HEK293 (cell line): Measurements from ENCODE around the gene LHX6.

Source experiments
- CTCF ChIA-PET: fragments of 350-600 bp; formaldehyde crosslinking; extraction: SDS; loops from one replicate; lab custom pipeline; 2021; ENCODE audit warnings: antibody characterized with exemption; lab: Yijun Ruan, JAX
- POLR2A ChIA-PET: fragments of 300-600 bp; formaldehyde crosslinking; extraction: SDS; loops from one replicate; lab custom pipeline; 2020; ENCODE audit warnings: antibody characterized with exemption, inconsistent platforms; lab: Yijun Ruan, JAX
- H3K27ac ChIP-seq: fragments of 200-500 bp; sonication (Bioruptor generic); 2 replicates; pipeline ENCODE4 v1.5.1; 2014; ENCODE audit warnings: low read depth, low read length, control low read depth, inconsistent platforms; ENCODE audit errors: extremely low read depth
- H3K36me3 ChIP-seq, 2 experiments: fragments of 200-500 bp in 1 of 2; sonication (Bioruptor generic) in 1 of 2; 1 replicate in 1 of 2; 2 replicates in 1 of 2; pipeline ENCODE4 v1.5.1; 2014 to 2017; ENCODE audit warnings: inconsistent platforms in 2 of 2, low read length in 2 of 2; ENCODE audit not compliant: control insufficient read depth in 2 of 2, insufficient read depth in 1 of 2
- H3K4me1 ChIP-seq: fragments of 200-500 bp; sonication (Bioruptor generic); 2 replicates; pipeline ENCODE4 v1.5.1; 2014; ENCODE audit warnings: mild to moderate bottlenecking, low read length, inconsistent platforms; ENCODE audit not compliant: control insufficient read depth, insufficient read depth
- H3K4me3 ChIP-seq: 2 replicates; pipeline ENCODE4 v1.5.1; 2011; ENCODE audit warnings: low read depth, mild to moderate bottlenecking, control low read depth, low read length, moderate library complexity
- H3K9me3 ChIP-seq: fragments of 200-500 bp; sonication (Bioruptor generic); 2 replicates; pipeline ENCODE4 v1.5.1; 2014; ENCODE audit warnings: low read depth, low read length, inconsistent platforms; ENCODE audit not compliant: control insufficient read depth, insufficient read depth
- BCL11B ChIP-seq: fragments of 450-650 bp; formaldehyde crosslinking; IDR thresholded peaks from 2 replicates; pipeline ENCODE4 v1.5.1; 2016; ENCODE audit warnings: low read depth, missing biosample characterization, missing genetic modification characterization
- GLIS1 ChIP-seq: fragments of 450-650 bp; formaldehyde crosslinking; IDR thresholded peaks from 2 replicates; pipeline ENCODE4 v1.5.1; 2016; ENCODE audit warnings: missing biosample characterization, missing genetic modification characterization
- IKZF3 ChIP-seq: fragments of 450-650 bp; IDR thresholded peaks from 2 replicates; pipeline ENCODE4 v1.5.0; 2018; ENCODE audit warnings: missing biosample characterization, mild to moderate bottlenecking, missing genetic modification characterization, moderate library complexity
- KLF1 ChIP-seq: fragments of 450-650 bp; formaldehyde crosslinking; IDR thresholded peaks from 2 replicates; pipeline ENCODE4 v1.5.1; 2016; ENCODE audit warnings: missing biosample characterization, missing genetic modification characterization
- OSR2 ChIP-seq: fragments of 450-650 bp; formaldehyde crosslinking; IDR thresholded peaks from 2 replicates; pipeline ENCODE4 v1.5.1; 2016; ENCODE audit warnings: missing biosample characterization, missing genetic modification characterization
- PRDM1 ChIP-seq: fragments of 450-650 bp; formaldehyde crosslinking; IDR thresholded peaks from 2 replicates; pipeline ENCODE4; 2016; ENCODE audit warnings: missing biosample characterization, missing genetic modification characterization
- ZBTB1 ChIP-seq: fragments of 450-650 bp; formaldehyde crosslinking; IDR thresholded peaks from 2 replicates; pipeline ENCODE4 v1.5.1; 2016; ENCODE audit warnings: missing biosample characterization, missing genetic modification characterization
- ZNF121 ChIP-seq: fragments of 450-650 bp; formaldehyde crosslinking; IDR thresholded peaks from 2 replicates; pipeline ENCODE4 v1.5.1; 2016; ENCODE audit warnings: missing biosample characterization, missing genetic modification characterization
- ZNF184 ChIP-seq: fragments of 450-650 bp; IDR thresholded peaks from 2 replicates; pipeline ENCODE4 v1.5.1; 2018; ENCODE audit warnings: missing biosample characterization, mild to moderate bottlenecking, missing genetic modification characterization
- ZNF280C ChIP-seq: fragments of 450-650 bp; formaldehyde crosslinking; IDR thresholded peaks from 2 replicates; pipeline ENCODE4 v1.5.1; 2016; ENCODE audit warnings: missing biosample characterization, missing genetic modification characterization
- ZNF341 ChIP-seq: fragments of 450-650 bp; formaldehyde crosslinking; IDR thresholded peaks from 2 replicates; pipeline ENCODE4; 2016; ENCODE audit warnings: low read depth, missing biosample characterization, missing genetic modification characterization
- ZNF366 ChIP-seq: fragments of 450-650 bp; formaldehyde crosslinking; conservative IDR thresholded peaks from 2 replicates; pipeline ENCODE4 v1.5.1; 2016; ENCODE audit warnings: missing biosample characterization, missing genetic modification characterization
- ZNF394 ChIP-seq: fragments of 450-650 bp; formaldehyde crosslinking; IDR thresholded peaks from 2 replicates; pipeline ENCODE4 v1.5.1; 2016; ENCODE audit warnings: missing biosample characterization, missing genetic modification characterization, mild to moderate bottlenecking, moderate library complexity, borderline replicate concordance
- ZNF426 ChIP-seq: fragments of 450-650 bp; formaldehyde crosslinking; IDR thresholded peaks from 2 replicates; pipeline ENCODE4 v1.5.1; 2017; ENCODE audit warnings: missing biosample characterization, missing genetic modification characterization, mild to moderate bottlenecking, inconsistent platforms, moderate library complexity
- ZNF514 ChIP-seq: fragments of 450-650 bp; formaldehyde crosslinking; IDR thresholded peaks from 2 replicates; pipeline ENCODE4 v1.5.1; 2016; ENCODE audit warnings: missing biosample characterization, missing genetic modification characterization
- ZNF529 ChIP-seq: fragments of 450-650 bp; formaldehyde crosslinking; IDR thresholded peaks from 2 replicates; pipeline ENCODE4 v1.5.1; 2017; ENCODE audit warnings: missing genetic modification characterization, missing biosample characterization; ENCODE audit not compliant: insufficient replicate concordance
- ZNF571 ChIP-seq: fragments of 450-650 bp; formaldehyde crosslinking; IDR thresholded peaks from 2 replicates; pipeline ENCODE4 v1.5.0; 2017; ENCODE audit warnings: missing biosample characterization, missing genetic modification characterization
- ZNF791 ChIP-seq: fragments of 450-650 bp; formaldehyde crosslinking; IDR thresholded peaks from 2 replicates; pipeline ENCODE4 v1.5.1; 2016; ENCODE audit warnings: missing biosample characterization, missing genetic modification characterization
- ZSCAN23 ChIP-seq: fragments of 450-650 bp; formaldehyde crosslinking; IDR thresholded peaks from 2 replicates; pipeline ENCODE4 v1.5.1; 2016; ENCODE audit warnings: missing biosample characterization, missing genetic modification characterization
- TF ChIP-seq, protein P1 (sequence below): fragments of 450-650 bp; formaldehyde crosslinking; IDR thresholded peaks from 2 replicates; pipeline ENCODE4 v1.5.1; 2016; ENCODE audit warnings: missing biosample characterization, missing genetic modification characterization
- TF ChIP-seq, protein P2 (sequence below): fragments of 450-650 bp; formaldehyde crosslinking; IDR thresholded peaks from 2 replicates; pipeline ENCODE4 v1.5.1; 2017; ENCODE audit warnings: missing biosample characterization, missing genetic modification characterization
- TF ChIP-seq, protein P3 (sequence below): sonication (generic); formaldehyde crosslinking; IDR thresholded peaks from 2 replicates; pipeline ENCODE4 v1.8.1; 2022; ENCODE audit warnings: mild to moderate bottlenecking, moderate library complexity, missing genetic modification reagents
- TF ChIP-seq, protein P4 (sequence below): fragments of 450-650 bp; formaldehyde crosslinking; IDR thresholded peaks from 2 replicates; pipeline ENCODE4 v1.5.1; 2016; ENCODE audit warnings: missing biosample characterization, missing genetic modification characterization

The LHX6 gene

GRCh38 chr9:122179690-122180074 is 49.1 kb downstream of the LHX6 start:
- Histone ChIP-seq H3K27ac (no peak overlapping the region), H3K36me3 (no peaks in the 10 kb centered on the region), H3K9me3 (no peaks in the 10 kb centered on the region), H3K4me3 (no peak overlapping the region), H3K4me1 (no peaks in the 10 kb centered on the region)
- CTCF ChIA-PET: interaction anchor here (0.5 kb wide), 1 partner anchor 371 kb away, joined by 3 read pairs; no protein-coding TSS in a partner anchor
- POLR2A ChIA-PET: interaction anchor here (2.6 kb wide), 1 partner anchor 20 kb away, joined by 10 read pairs; the partner anchor contains the start of genes MORN5 and NDUFA8
- TF ChIP-seq BCL11B (tag by site-specific recombination) (no peak), ZNF514 (no peak), GLIS1 (tag by site-specific recombination) (peak; percentile 66)
- TF ChIP-seq, protein P1, sequence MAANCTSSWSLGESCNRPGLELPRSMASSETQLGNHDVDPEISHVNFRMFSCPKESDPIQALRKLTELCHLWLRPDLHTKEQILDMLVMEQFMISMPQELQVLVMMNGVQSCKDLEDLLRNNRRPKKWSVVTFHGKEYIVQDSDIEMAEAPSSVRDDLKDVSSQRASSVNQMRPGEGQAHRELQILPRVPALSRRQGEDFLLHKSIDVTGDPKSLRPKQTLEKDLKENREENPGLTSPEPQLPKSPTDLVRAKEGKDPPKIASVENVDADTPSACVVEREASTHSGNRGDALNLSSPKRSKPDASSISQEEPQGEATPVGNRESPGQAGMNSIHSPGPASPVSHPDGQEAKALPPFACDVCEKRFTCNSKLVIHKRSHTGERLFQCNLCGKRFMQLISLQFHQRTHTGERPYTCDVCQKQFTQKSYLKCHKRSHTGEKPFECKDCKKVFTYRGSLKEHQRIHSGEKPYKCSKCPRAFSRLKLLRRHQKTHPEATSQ: no peak

GRCh38 chr9:122179054-122179689 is 49.6 kb downstream of the LHX6 start:
- ChIA-PET CTCF (no interaction called here), POLR2A (interaction anchor here (2.6 kb wide), 1 partner anchor 20 kb away, joined by 10 read pairs; the partner anchor contains the start of genes MORN5 and NDUFA8)
- no peaks in the 10 kb centered on the region for H3K9me3 ChIP-seq
- no peak overlapping the region for H3K4me3 ChIP-seq
- TF ChIP-seq ZNF121 (tag by site-specific recombination) (no peak), PRDM1 (no peak), KLF1 (tag by site-specific recombination) (no peak), ZNF571 (tag by site-specific recombination) (no peak), ZBTB1 (tag by site-specific recombination) (no peak), OSR2 (no peak), ZNF341 (tag by site-specific recombination) (no peak), ZSCAN23 (tag by site-specific recombination) (no peak), ZNF184 (tag by site-specific recombination) (no peak), ZNF366 (tag by site-specific recombination) (no peak), ZNF791 (tag by site-specific recombination) (no peak)
- TF ChIP-seq, protein P2, sequence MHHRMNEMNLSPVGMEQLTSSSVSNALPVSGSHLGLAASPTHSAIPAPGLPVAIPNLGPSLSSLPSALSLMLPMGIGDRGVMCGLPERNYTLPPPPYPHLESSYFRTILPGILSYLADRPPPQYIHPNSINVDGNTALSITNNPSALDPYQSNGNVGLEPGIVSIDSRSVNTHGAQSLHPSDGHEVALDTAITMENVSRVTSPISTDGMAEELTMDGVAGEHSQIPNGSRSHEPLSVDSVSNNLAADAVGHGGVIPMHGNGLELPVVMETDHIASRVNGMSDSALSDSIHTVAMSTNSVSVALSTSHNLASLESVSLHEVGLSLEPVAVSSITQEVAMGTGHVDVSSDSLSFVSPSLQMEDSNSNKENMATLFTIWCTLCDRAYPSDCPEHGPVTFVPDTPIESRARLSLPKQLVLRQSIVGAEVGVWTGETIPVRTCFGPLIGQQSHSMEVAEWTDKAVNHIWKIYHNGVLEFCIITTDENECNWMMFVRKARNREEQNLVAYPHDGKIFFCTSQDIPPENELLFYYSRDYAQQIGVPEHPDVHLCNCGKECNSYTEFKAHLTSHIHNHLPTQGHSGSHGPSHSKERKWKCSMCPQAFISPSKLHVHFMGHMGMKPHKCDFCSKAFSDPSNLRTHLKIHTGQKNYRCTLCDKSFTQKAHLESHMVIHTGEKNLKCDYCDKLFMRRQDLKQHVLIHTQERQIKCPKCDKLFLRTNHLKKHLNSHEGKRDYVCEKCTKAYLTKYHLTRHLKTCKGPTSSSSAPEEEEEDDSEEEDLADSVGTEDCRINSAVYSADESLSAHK (tag by site-specific recombination): no peak
- TF ChIP-seq, protein P3, sequence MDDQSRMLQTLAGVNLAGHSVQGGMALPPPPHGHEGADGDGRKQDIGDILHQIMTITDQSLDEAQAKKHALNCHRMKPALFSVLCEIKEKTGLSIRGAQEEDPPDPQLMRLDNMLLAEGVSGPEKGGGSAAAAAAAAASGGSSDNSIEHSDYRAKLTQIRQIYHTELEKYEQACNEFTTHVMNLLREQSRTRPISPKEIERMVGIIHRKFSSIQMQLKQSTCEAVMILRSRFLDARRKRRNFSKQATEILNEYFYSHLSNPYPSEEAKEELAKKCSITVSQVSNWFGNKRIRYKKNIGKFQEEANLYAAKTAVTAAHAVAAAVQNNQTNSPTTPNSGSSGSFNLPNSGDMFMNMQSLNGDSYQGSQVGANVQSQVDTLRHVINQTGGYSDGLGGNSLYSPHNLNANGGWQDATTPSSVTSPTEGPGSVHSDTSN (CRISPR knock-in tag): no peak
- H3K4me1 ChIP-seq: no peaks in the 10 kb centered on the region
- H3K36me3 ChIP-seq: no peaks in the 10 kb centered on the region
- H3K27ac ChIP-seq: no peak overlapping the region

GRCh38 chr9:122176916-122177315 is 51.8 kb downstream of the LHX6 start:
- Histone ChIP-seq H3K36me3 (no peaks in the 10 kb centered on the region), H3K27ac (no peak overlapping the region), H3K4me3 (no peak overlapping the region), H3K9me3 (no peaks in the 10 kb centered on the region), H3K4me1 (no peaks in the 10 kb centered on the region)
- ChIA-PET CTCF (no interaction called here), POLR2A (no interaction called here)
- TF ChIP-seq ZNF280C (tag by site-specific recombination) (no peak), ZNF529 (tag by site-specific recombination) (no peak), ZNF426 (no peak), ZNF394 (tag by site-specific recombination) (no peak), IKZF3 (tag by site-specific recombination) (no peak)
- TF ChIP-seq, protein P4, sequence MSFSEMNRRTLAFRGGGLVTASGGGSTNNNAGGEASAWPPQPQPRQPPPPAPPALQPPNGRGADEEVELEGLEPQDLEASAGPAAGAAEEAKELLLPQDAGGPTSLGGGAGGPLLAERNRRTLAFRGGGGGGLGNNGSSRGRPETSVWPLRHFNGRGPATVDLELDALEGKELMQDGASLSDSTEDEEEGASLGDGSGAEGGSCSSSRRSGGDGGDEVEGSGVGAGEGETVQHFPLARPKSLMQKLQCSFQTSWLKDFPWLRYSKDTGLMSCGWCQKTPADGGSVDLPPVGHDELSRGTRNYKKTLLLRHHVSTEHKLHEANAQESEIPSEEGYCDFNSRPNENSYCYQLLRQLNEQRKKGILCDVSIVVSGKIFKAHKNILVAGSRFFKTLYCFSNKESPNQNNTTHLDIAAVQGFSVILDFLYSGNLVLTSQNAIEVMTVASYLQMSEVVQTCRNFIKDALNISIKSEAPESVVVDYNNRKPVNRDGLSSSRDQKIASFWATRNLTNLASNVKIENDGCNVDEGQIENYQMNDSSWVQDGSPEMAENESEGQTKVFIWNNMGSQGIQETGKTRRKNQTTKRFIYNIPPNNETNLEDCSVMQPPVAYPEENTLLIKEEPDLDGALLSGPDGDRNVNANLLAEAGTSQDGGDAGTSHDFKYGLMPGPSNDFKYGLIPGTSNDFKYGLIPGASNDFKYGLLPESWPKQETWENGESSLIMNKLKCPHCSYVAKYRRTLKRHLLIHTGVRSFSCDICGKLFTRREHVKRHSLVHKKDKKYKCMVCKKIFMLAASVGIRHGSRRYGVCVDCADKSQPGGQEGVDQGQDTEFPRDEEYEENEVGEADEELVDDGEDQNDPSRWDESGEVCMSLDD (tag by site-specific recombination): no peak
